HepG2 (cell line): ENCODE data around the gene TXNDC11.

Source experiments
- AHR ChIP-seq: IDR thresholded peaks from 2 replicates; pipeline ENCODE4 v1.6.1; 2018; ENCODE audit warnings: missing genetic modification reagents, missing compliant biosample characterization
- ATF3 ChIP-seq: sonication (generic); formaldehyde crosslinking; IDR thresholded peaks from 2 replicates; pipeline ENCODE4 v1.4.0; 2020; ENCODE audit warnings: missing genetic modification reagents
- PAF1 ChIP-seq: IDR thresholded peaks from 2 replicates; pipeline ENCODE4 v1.6.1; 2016; ENCODE audit warnings: missing genetic modification reagents, missing compliant biosample characterization
- TAF1 ChIP-seq: sonication (generic); formaldehyde crosslinking; IDR thresholded peaks from 2 replicates; pipeline ENCODE4 v1.4.0; 2020; ENCODE audit warnings: missing genetic modification reagents
- XRCC5 ChIP-seq: fragments of 200-400 bp; formaldehyde crosslinking; optimal IDR thresholded peaks from 2 replicates; pipeline ENCODE3; 2017; ENCODE audit warnings: mild to moderate bottlenecking, low read length
- YY1 ChIP-seq: IDR thresholded peaks from 2 replicates; pipeline ENCODE4 v1.6.1; 2011; ENCODE audit warnings: low read length, low read depth, moderate library complexity, mild to moderate bottlenecking; ENCODE audit not compliant: insufficient read depth, insufficient replicate concordance

- no peak for TF ChIP-seq PAF1
- TF ChIP-seq XRCC5, result no peak
- no peak for TF ChIP-seq ATF3 (CRISPR knock-in tag)
- TF ChIP-seq TAF1, result no peak
- no peak for TF ChIP-seq YY1
- TF ChIP-seq AHR (CRISPR knock-in tag), result no peak
Measured at GRCh38 chr16:11707679-11708197, 34.9 kb downstream of the TXNDC11 start.
